ENCODE measurements around the gene ZFYVE21. TPM values are rescaled to one million over a fixed set of nuclear protein-coding genes. Genes with fewer than 3 reads are reported as not detected.

Gene ZFYVE21
- total RNA-seq, 4 donors from 2014 or later: 78.7 to 175 (median 139) TPM

- TF ChIP-seq CTCF (IDR thresholded peaks at IDR 0.05; ENCODE audit: low read depth): no peak
These were observed 49.9 kb downstream of the ZFYVE21 start for GRCh38 chr14:103765526-103765925.

GRCh38 chr14:103767336-103767894, 51.8 kb downstream of the ZFYVE21 start:
- no peak for TF ChIP-seq CTCF (IDR thresholded peaks at IDR 0.05; ENCODE audit: low read depth)

GRCh38 chr14:103770500-103770899, 54.9 kb downstream of the ZFYVE21 start:
- TF ChIP-seq CTCF (IDR thresholded peaks at IDR 0.05; ENCODE audit: low read depth): no peak

GRCh38 chr14:103770902-103771301, 55.3 kb downstream of the ZFYVE21 start:
- TF ChIP-seq CTCF (IDR thresholded peaks at IDR 0.05; ENCODE audit: low read depth): no peak

GRCh38 chr14:103772078-103772712, 56.6 kb downstream of the ZFYVE21 start:
- no peak for TF ChIP-seq CTCF (IDR thresholded peaks at IDR 0.05; ENCODE audit: low read depth)

GRCh38 chr14:103773521-103773920, 57.9 kb downstream of the ZFYVE21 start:
- no peak for TF ChIP-seq CTCF (IDR thresholded peaks at IDR 0.05; ENCODE audit: low read depth)

GRCh38 chr14:103775506-103775905, 59.9 kb downstream of the ZFYVE21 start:
- TF ChIP-seq CTCF (IDR thresholded peaks at IDR 0.05; ENCODE audit: low read depth): no peak

All from subcutaneous adipose tissue (tissue), 4 donors.